H1 (cell line): ENCODE measurements around the gene GLYATL3. TPM values are rescaled to one million over a fixed set of nuclear protein-coding genes. Genes with fewer than 3 reads are reported as not detected.

ENCODE experiments used
- CTCF ChIA-PET: fragments of 300-600 bp; sonication (Branson Sonifier 250); formaldehyde crosslinking; loops from one replicate; lab custom pipeline; 2021; ENCODE audit not compliant: partially characterized antibody; lab: Charles Lee
- POLR2A ChIA-PET: fragments of 300-600 bp; sonication (Branson Sonifier 250); formaldehyde crosslinking; loops from one replicate; lab custom pipeline; 2021; ENCODE audit warnings: inconsistent platforms; ENCODE audit not compliant: partially characterized antibody; lab: Charles Lee
- DNase-seq, 2 experiments: peaks; one replicate each; pipeline versions ENCODE4 v3.0.0 to v3.0.0-alpha.2; 2010 to 2022; ENCODE audit warnings: low spot score in 2 of 2, low read depth in 1 of 2, mixed read lengths in 1 of 2
- FAIRE-seq: peaks from 2 replicates; lab custom pipeline; 2011; peaks lifted over from hg19 to GRCh38; lab: Jason Lieb, UNC
- H2AFZ ChIP-seq: 2 replicates; pipeline ENCODE4 v1.8.1; 2012; ENCODE audit warnings: low read length, inconsistent platforms
- H2AK5ac ChIP-seq: 2 replicates; pipeline ENCODE4 v1.6.1; 2013; ENCODE audit warnings: low read depth, low read length
- H2BK120ac ChIP-seq: replicated peaks from 2 replicates; pipeline ENCODE3; 2013; ENCODE audit warnings: low read depth, low read length, inconsistent platforms
- H2BK12ac ChIP-seq: 2 replicates; pipeline ENCODE4 v1.6.1; 2013; ENCODE audit warnings: low read depth, low read length
- H2BK15ac ChIP-seq: 2 replicates; pipeline ENCODE4 v1.6.1; 2013; ENCODE audit warnings: low read length
- H2BK20ac ChIP-seq: 2 replicates; pipeline ENCODE4 v1.6.1; 2013; ENCODE audit warnings: low read length
- H2BK5ac ChIP-seq: 2 replicates; pipeline ENCODE4 v1.6.1; 2013; ENCODE audit warnings: low read depth, low read length
- H3K14ac ChIP-seq: 2 replicates; pipeline ENCODE4 v1.6.1; 2013; ENCODE audit warnings: inconsistent platforms; ENCODE audit not compliant: insufficient read length
- H3K18ac ChIP-seq: 2 replicates; pipeline ENCODE4 v1.6.1; 2013; ENCODE audit warnings: low read length; ENCODE audit errors: extremely low read depth
- H3K23ac ChIP-seq: 2 replicates; pipeline ENCODE4 v1.6.1; 2013; ENCODE audit warnings: inconsistent platforms; ENCODE audit not compliant: insufficient read length
- H3K23me2 ChIP-seq: 2 replicates; pipeline ENCODE4 v1.6.1; 2013; ENCODE audit warnings: low read depth, low read length
- H3K27ac ChIP-seq: 2 replicates; pipeline ENCODE4 v1.6.1; 2011; ENCODE audit warnings: low read depth, low read length, inconsistent platforms
- H3K27me3 ChIP-seq, 4 experiments: replicated peaks in 1 of 4; 1 replicate in 1 of 4; 2 replicates in 3 of 4; pipeline versions ENCODE4 v1.6.1 to v1.8.1; 2011 to 2013; ENCODE audit warnings: low read length in 3 of 4, mild to moderate bottlenecking in 3 of 4, inconsistent platforms in 2 of 4, mixed read lengths in 2 of 4, moderate library complexity in 1 of 4; ENCODE audit not compliant: control insufficient read depth in 3 of 4, insufficient read depth in 3 of 4; ENCODE audit errors: extremely low read depth in 1 of 4
- H3K36me3 ChIP-seq, 4 experiments: 2 replicates each; pipeline versions ENCODE4 v1.6.1 to v1.8.1; 2011 to 2013; ENCODE audit warnings: mild to moderate bottlenecking in 4 of 4, low read length in 3 of 4, moderate library complexity in 2 of 4, control low read depth in 1 of 4, inconsistent platforms in 1 of 4; ENCODE audit not compliant: insufficient read depth in 4 of 4, control insufficient read depth in 2 of 4
- H3K4ac ChIP-seq: replicated peaks from 2 replicates; pipeline ENCODE3; 2013; ENCODE audit warnings: low read length, low read depth, mixed read lengths, inconsistent platforms; ENCODE audit not compliant: insufficient read length
- H3K4me1 ChIP-seq, 4 experiments: replicated peaks in 1 of 4; 1 replicate in 1 of 4; 2 replicates in 3 of 4; pipeline versions ENCODE4 v1.6.1 to v1.8.1; 2011 to 2013; ENCODE audit warnings: low read length in 3 of 4, inconsistent platforms in 2 of 4, mixed read lengths in 1 of 4; ENCODE audit not compliant: insufficient read depth in 4 of 4, control insufficient read depth in 3 of 4
- H3K4me2 ChIP-seq, 2 experiments: 2 replicates each; pipeline versions ENCODE4 v1.6.1 to v1.8.1; 2011 to 2013; ENCODE audit warnings: low read depth in 2 of 2, low read length in 2 of 2, control low read depth in 1 of 2, inconsistent platforms in 1 of 2, mild to moderate bottlenecking in 1 of 2; ENCODE audit not compliant: insufficient read depth in 1 of 2
- H3K4me3 ChIP-seq, 4 experiments: fragments of 200-600, 300-600 bp in 1 of 4; sonication (generic), shearing (Covaris generic), sonication (Bioruptor Twin) in 1 of 4; 2 replicates each; pipeline versions ENCODE4 v1.5.1 to v1.8.1; 2011 to 2016; ENCODE audit warnings: low read length in 4 of 4, low read depth in 3 of 4, control low read depth in 2 of 4, inconsistent platforms in 2 of 4, mild to moderate bottlenecking in 2 of 4, mixed read lengths in 1 of 4, moderate library complexity in 1 of 4; ENCODE audit not compliant: insufficient read depth in 2 of 4; ENCODE audit errors: extremely low read depth in 1 of 4
- H3K56ac ChIP-seq: replicated peaks from 2 replicates; pipeline ENCODE3; 2013; ENCODE audit warnings: low read depth, mild to moderate bottlenecking, mixed read lengths, low read length, inconsistent platforms; ENCODE audit not compliant: insufficient read length
- H3K79me1 ChIP-seq: 2 replicates; pipeline ENCODE4 v1.6.1; 2013; ENCODE audit warnings: low read depth, low read length, control low read depth
- H3K79me2 ChIP-seq, 2 experiments: 2 replicates each; pipeline versions ENCODE4 v1.6.1 to v1.8.1; 2012 to 2013; ENCODE audit warnings: low read length in 2 of 2, mild to moderate bottlenecking in 2 of 2, inconsistent platforms in 1 of 2; ENCODE audit not compliant: insufficient read depth in 2 of 2, control insufficient read depth in 1 of 2
- H3K9ac ChIP-seq, 4 experiments: replicated peaks in 1 of 4; 1 replicate in 1 of 4; 2 replicates in 3 of 4; pipeline versions ENCODE4 v1.6.1 to v1.8.1; 2011 to 2013; ENCODE audit warnings: low read depth in 3 of 4, low read length in 3 of 4, control low read depth in 2 of 4, mild to moderate bottlenecking in 2 of 4, moderate library complexity in 2 of 4, inconsistent platforms in 1 of 4; ENCODE audit errors: extremely low read depth in 1 of 4
- H3K9me3 ChIP-seq, 2 experiments: 2 replicates each; pipeline versions ENCODE4 v1.6.1 to v1.8.1; 2012 to 2013; ENCODE audit warnings: mild to moderate bottlenecking in 2 of 2, moderate library complexity in 2 of 2, control low read depth in 1 of 2, inconsistent platforms in 1 of 2, low read depth in 1 of 2, low read length in 1 of 2, mixed read lengths in 1 of 2; ENCODE audit not compliant: insufficient read depth in 2 of 2
- H4K20me1 ChIP-seq, 2 experiments: replicated peaks in 1 of 2; 2 replicates each; pipeline versions ENCODE3 to v1.8.1; 2011 to 2013; ENCODE audit warnings: inconsistent platforms in 2 of 2, low read length in 2 of 2, mild to moderate bottlenecking in 1 of 2; ENCODE audit not compliant: insufficient read depth in 2 of 2, control insufficient read depth in 1 of 2
- H4K5ac ChIP-seq: 2 replicates; pipeline ENCODE4 v1.6.1; 2013; ENCODE audit warnings: low read length, low read depth, mixed read lengths, inconsistent platforms; ENCODE audit not compliant: insufficient read length
- H4K8ac ChIP-seq: 2 replicates; pipeline ENCODE4 v1.8.0; 2013; ENCODE audit warnings: mild to moderate bottlenecking, moderate library complexity, low read length, inconsistent platforms; ENCODE audit not compliant: insufficient read depth; ENCODE audit errors: extremely low read depth
- H4K91ac ChIP-seq: replicated peaks from 2 replicates; pipeline ENCODE3; 2013; ENCODE audit warnings: low read length, mixed read lengths, inconsistent platforms; ENCODE audit not compliant: insufficient read length
- BCL11A ChIP-seq, 2 experiments: IDR thresholded peaks; one replicate each; pipeline ENCODE4 v1.6.1; 2011; ENCODE audit warnings: low read depth in 2 of 2, low read length in 2 of 2, mild to moderate bottlenecking in 2 of 2
- TEAD4 ChIP-seq: IDR thresholded peaks from 2 replicates; pipeline ENCODE4 v1.6.1; 2012; ENCODE audit warnings: low read depth, low read length, inconsistent platforms, mixed read lengths
- WGBS, 2 experiments: shearing (Covaris generic) in 1 of 2; methylation state at CpG; one replicate each; pipeline versions ENCODE4 v1.1.6 to v1.1.7; 2013 to 2015; ENCODE audit warnings: low lambda C conversion rate in 2 of 2, mixed read lengths in 2 of 2, inconsistent platforms in 1 of 2, low coverage in 1 of 2, missing lambda C conversion rate in 1 of 2; ENCODE audit not compliant: insufficient replicate concordance in 2 of 2, insufficient coverage in 1 of 2, insufficient read length in 1 of 2; ENCODE audit errors: extremely low coverage in 1 of 2, missing lambda C conversion rate in 1 of 2; 5-methylcytosine and 5-hydroxymethylcytosine counted together
- polyA plus RNA-seq, 7 experiments: library from polyadenylated mRNA; depleted of rRNA in 3 of 7; stranded (reverse) in 5 of 7; unstranded in 2 of 7; fragments of >200 nt in 5 of 7; fragments of 200-250 nt in 2 of 7; gene quantifications; 1 replicate in 5 of 7; 2 replicates in 1 of 7; 4 replicates in 1 of 7; pipeline versions ENCODE4 v1.2.1 to v1.2.3, GENCODE V29; 2011 to 2013; ENCODE audit warnings: missing spikeins in 2 of 7, mixed read lengths in 2 of 7
- total RNA-seq: library from RNA; stranded (reverse); fragmentation: NEBNext Ultra II Directional; extraction: Animal tissue kit (Norgen Biotek cat#: 25700); gene quantifications from 2 replicates; pipeline ENCODE4 v1.2.1, GENCODE V29; 2021

GLYATL3 gene
- total and polyA plus RNA-seq, 2 of the 8 experiments (the other 6 are each of a cell fraction or from before 2014, with no cell fraction given): not detected

GRCh38 chr6:49563006-49563886 lies 63.5 kb downstream of the GLYATL3 start:
- Histone ChIP-seq H4K8ac (no peak overlapping the region), H2BK120ac (no peak overlapping the region), H4K20me1 (peaks cover 0 to 4% of the 10 kb centered on the region in 2 experiments), H3K56ac (no peak overlapping the region), H3K4me1 (no peaks in the 10 kb centered on the region), H2BK12ac (no peak overlapping the region), H3K9me3 (no peaks in the 10 kb centered on the region), H2BK20ac (no peak overlapping the region), H3K4ac (no peak overlapping the region), H3K9ac (no peak overlapping the region), H2BK15ac (no peak overlapping the region), H3K79me2 (no peaks in the 10 kb centered on the region), H3K23me2 (no peaks in the 10 kb centered on the region), H3K14ac (no peak overlapping the region), H4K5ac (no peak overlapping the region), H2BK5ac (no peak overlapping the region), H3K18ac (no peak overlapping the region), H3K4me2 (no peak overlapping the region), H3K79me1 (no peaks in the 10 kb centered on the region), H3K4me3 (no peak overlapping the region), H3K27ac (no peak overlapping the region), H4K91ac (no peak overlapping the region), H2AFZ (no peak overlapping the region), H3K36me3 (peaks cover 0 to 10% (median 0%) of the 10 kb centered on the region in 4 experiments; a peak in 1 of 8 replicates), H3K23ac (no peak overlapping the region), H2AK5ac (no peak overlapping the region), H3K27me3 (peaks cover 0 to 1% (median 0%) of the 10 kb centered on the region in 4 experiments; a peak in 2 of 7 replicates)
- WGBS, 2 experiments: 85% methylated on average over 5 of the region's 5 CpGs; no CpG with 5 or more reads in 1 of the 2 experiments
- DNase-seq (no peak), FAIRE-seq (no peak)
- CTCF ChIA-PET: interaction anchor here (0.9 to 5.5 kb wide), 2 partner anchors 13 to 15 kb away, joined by 3 to 23 read pairs; partner anchors contain the start of gene C6orf141
- TF ChIP-seq BCL11A (IDR thresholded peaks at IDR 0.05; ENCODE audit: low read depth in 2 of 2, low read length in 2 of 2): no peak
- 0 out of 2 replicates have a peak, but pooled peaks have one; percentile 14 for TF ChIP-seq TEAD4
- POLR2A ChIA-PET: interaction anchor here (1.0 to 1.2 kb wide), 3 partner anchors 9 to 14 kb away, joined by 3 to 5 read pairs (median 3); no protein-coding TSS in a partner anchor
